Aorta (tissue), 5 donors: ENCODE measurements around the gene AMZ2. TPM values are rescaled to one million over a fixed set of nuclear protein-coding genes. Genes with fewer than 3 reads are reported as not detected.
A peak's percentile ranks its signal among the peaks of the same experiment; 100 is the strongest.
"Not testable (repeated sequence)": the region's sequence is repeated elsewhere in the genome, so short reads cannot be mapped to it uniquely, and the experiment has no call there.

Experiments
- ATAC-seq: fragments of 200-7000 bp; cut with Tn5 transposase; one replicate; pipeline ENCODE4 v1.9.1; 2022; ENCODE audit warnings: moderate library complexity; ENCODE audit not compliant: low FRiP score
- DNase-seq, 2 donors: peaks; one replicate each; pipeline ENCODE4 v3.0.0-alpha.2; 2020
- H3K27ac ChIP-seq, 2 donors: one replicate each; pipeline ENCODE4 v1.5.1; 2013; ENCODE audit warnings: low read length in 2 of 2, mild to moderate bottlenecking in 2 of 2, moderate library complexity in 2 of 2, control low read depth in 1 of 2, inconsistent platforms in 1 of 2, low read depth in 1 of 2
- H3K27me3 ChIP-seq, 2 donors: one replicate each; pipeline ENCODE4 v1.6.1; 2013; ENCODE audit warnings: control low read depth in 1 of 2, low read length in 1 of 2, mild to moderate bottlenecking in 1 of 2, moderate library complexity in 1 of 2; ENCODE audit not compliant: insufficient read depth in 2 of 2, control insufficient read depth in 1 of 2
- H3K36me3 ChIP-seq, 2 donors: one replicate each; pipeline ENCODE4 v1.6.1; 2013; ENCODE audit warnings: control low read depth in 1 of 2, low read length in 1 of 2, mild to moderate bottlenecking in 1 of 2; ENCODE audit not compliant: insufficient read depth in 2 of 2, control insufficient read depth in 1 of 2
- H3K4me1 ChIP-seq, 2 donors: one replicate each; pipeline ENCODE4 v1.6.1; 2013; ENCODE audit warnings: low read length in 2 of 2, control low read depth in 1 of 2, mild to moderate bottlenecking in 1 of 2, moderate library complexity in 1 of 2; ENCODE audit not compliant: insufficient read depth in 2 of 2, control insufficient read depth in 1 of 2
- H3K4me3 ChIP-seq, 2 donors: one replicate each; pipeline ENCODE4 v1.5.1; 2013; ENCODE audit warnings: low read length in 2 of 2, control low read depth in 1 of 2, mild to moderate bottlenecking in 1 of 2
- H3K9me3 ChIP-seq: one replicate; pipeline ENCODE4 v1.6.1; 2013; ENCODE audit warnings: mild to moderate bottlenecking, low read length; ENCODE audit not compliant: control insufficient read depth
- WGBS, 2 donors: extraction: QIAGEN DNeasy Blood & Tissue Kit; methylation state at CpG; one replicate each; pipeline ENCODE4 v1.1.7; 2013; 5-methylcytosine and 5-hydroxymethylcytosine counted together
- intact Hi-C, 2 donors: fragments of 100-400 bp; cut with DNase I; formaldehyde crosslinking; loops; one replicate each; pipeline versions ENCODE4 v1.14.2 to v1.15.0; 2022
- polyA plus RNA-seq, 2 donors: library from polyadenylated mRNA; stranded (reverse); fragments of 200-250 nt; gene quantifications; one replicate each; pipeline ENCODE4 v1.2.3, GENCODE V29; 2013
- total RNA-seq, 2 donors: library from RNA; stranded (reverse); fragmentation: NEBNext Ultra II Directional; extraction: Animal tissue kit (Norgen Biotek cat#: 25700); gene quantifications; one replicate each; pipeline ENCODE4 v1.2.1, GENCODE V29; 2021
- donor health status: healthy with polysubstance abuse.
- donor health status: Bipolar disorder and iron deficiency.
- donor health status: DM: no; HTN: no; CAD: no.
- donor health status: DM: no; HTN: no; CAD: no.
- donor health status: DM: yes; HTN: yes; CAD: no.

AMZ2 gene
- total and polyA plus RNA-seq, 4 donors = 32.4 to 75.3 (median 49.7) TPM

- 86 to 93% methylated on average over 8 of the region's 8 CpGs for WGBS, 2 donors
- H3K9me3 ChIP-seq = no peaks in the 10 kb centered on the region
- H3K27ac ChIP-seq = no peak overlapping the region
- no peak for ATAC-seq
- no peaks in the 10 kb centered on the region for H3K4me1 ChIP-seq
- DNase-seq = no peak
- intact Hi-C loops = no loop called here
- no peaks in the 10 kb centered on the region for H3K27me3 ChIP-seq
- H3K36me3 ChIP-seq = no peaks in the 10 kb centered on the region
- H3K4me3 ChIP-seq = no peak overlapping the region
These were observed 18.2 kb upstream of the AMZ2 start for GRCh38 chr17:68229619-68230018.

GRCh38 chr17:68231131-68231530 lies 16.7 kb upstream of the AMZ2 start:
- H3K4me1 ChIP-seq, DNase-seq, ATAC-seq, H3K4me3 ChIP-seq, H3K27me3 ChIP-seq, H3K36me3 ChIP-seq, intact Hi-C loops, H3K27ac ChIP-seq, H3K9me3 ChIP-seq: not testable (repeated sequence)
- WGBS, 2 donors = 89 to 93% methylated on average over 4 of the region's 4 CpGs

- Histone ChIP-seq H3K4me3 (no peak overlapping the region), H3K27ac (no peak overlapping the region), H3K4me1 (no peaks in the 10 kb centered on the region), H3K27me3 (no peaks in the 10 kb centered on the region), H3K9me3 (no peaks in the 10 kb centered on the region), H3K36me3 (no peaks in the 10 kb centered on the region)
- intact Hi-C loops = no loop called here
- 100% methylated on average over 1 of the region's 1 CpG for WGBS, 2 donors
- DNase-seq (no peak), ATAC-seq (no peak)
These were observed 16.3 kb upstream of the AMZ2 start for GRCh38 chr17:68231541-68231940.

GRCh38 chr17:68232741-68233140 lies 15.1 kb upstream of the AMZ2 start:
- H3K27ac ChIP-seq, H3K36me3 ChIP-seq, H3K27me3 ChIP-seq, H3K9me3 ChIP-seq, intact Hi-C loops, DNase-seq, H3K4me3 ChIP-seq, H3K4me1 ChIP-seq: not testable (repeated sequence)
- ATAC-seq = peak; percentile 72
- WGBS, 2 donors = 90 to 97% methylated on average over 1 of the region's 1 CpG

GRCh38 chr17:68234726-68235335 lies 13.0 kb upstream of the AMZ2 start:
- DNase-seq, intact Hi-C loops, H3K4me1 ChIP-seq, H3K36me3 ChIP-seq, ATAC-seq, H3K4me3 ChIP-seq, H3K9me3 ChIP-seq, H3K27ac ChIP-seq, H3K27me3 ChIP-seq: not testable (repeated sequence)
- WGBS, 2 donors = 86 to 87% methylated on average over 12 of the region's 12 CpGs

- WGBS, 2 donors = 68 to 79% methylated on average over 11 of the region's 11 CpGs
- H3K9me3 ChIP-seq, H3K27me3 ChIP-seq, ATAC-seq, H3K36me3 ChIP-seq, H3K4me3 ChIP-seq, intact Hi-C loops, DNase-seq, H3K4me1 ChIP-seq, H3K27ac ChIP-seq: not testable (repeated sequence)
These were observed 12.5 kb upstream of the AMZ2 start for GRCh38 chr17:68235336-68235791.

- H3K27ac ChIP-seq, H3K9me3 ChIP-seq, H3K4me3 ChIP-seq, H3K4me1 ChIP-seq, H3K27me3 ChIP-seq, intact Hi-C loops, H3K36me3 ChIP-seq: not testable (repeated sequence)
- peak in 1 of 2 donors; percentile 67 for DNase-seq
- peak; percentile 57 for ATAC-seq
- 80 to 84% methylated on average over 16 of the region's 16 CpGs for WGBS, 2 donors
These were observed 10.3 kb upstream of the AMZ2 start for GRCh38 chr17:68237369-68238163.

GRCh38 chr17:68238164-68238870 lies 9.5 kb upstream of the AMZ2 start:
- no peak overlapping the region for H3K27ac ChIP-seq
- no peak overlapping the region for H3K4me3 ChIP-seq
- no peaks in the 10 kb centered on the region for H3K4me1 ChIP-seq
- intact Hi-C loops = no loop called here
- H3K9me3 ChIP-seq = no peaks in the 10 kb centered on the region
- ATAC-seq (no peak), DNase-seq (no peak)
- no peaks in the 10 kb centered on the region for H3K27me3 ChIP-seq
- no peaks in the 10 kb centered on the region for H3K36me3 ChIP-seq
- 73 to 83% methylated on average over 3 of the region's 3 CpGs for WGBS, 2 donors
